Smooth muscle cell (in vitro differentiated cells): Measurements from ENCODE around the gene MRPS35. TPM values are rescaled to one million over a fixed set of nuclear protein-coding genes. Genes with fewer than 3 reads are reported as not detected.
"Not testable (repeated sequence)": the region's sequence is repeated elsewhere in the genome, so short reads cannot be mapped to it uniquely, and the experiment has no call there.

Experiments used
- DNase-seq: peaks from one replicate; lab custom pipeline; 2025; ENCODE audit not compliant: unreplicated experiment; lab: John Stamatoyannopoulos, UW
- H2AFZ ChIP-seq: fragments of 200-600 bp; sonication (generic); 2 replicates; pipeline ENCODE4 v1.6.0; 2016; ENCODE audit warnings: antibody characterized with exemption, low read depth, mild to moderate bottlenecking
- H3F3A ChIP-seq: fragments of 200-600 bp; sonication (generic); 2 replicates; pipeline ENCODE4 v1.6.0; 2017; ENCODE audit warnings: antibody characterized with exemption, low read depth
- H3K27ac ChIP-seq: fragments of 200-600 bp; sonication (generic); 2 replicates; pipeline ENCODE4 v1.5.1; 2016; ENCODE audit warnings: low read depth, mild to moderate bottlenecking
- H3K27me3 ChIP-seq: fragments of 200-600 bp; sonication (generic); 2 replicates; pipeline ENCODE4 v1.6.1; 2016; ENCODE audit warnings: low read depth, mild to moderate bottlenecking
- H3K36me3 ChIP-seq: fragments of 200-600 bp; sonication (generic); 2 replicates; pipeline ENCODE4 v1.5.1; 2016; ENCODE audit warnings: low read depth
- H3K4me1 ChIP-seq: fragments of 200-600 bp; sonication (generic); 2 replicates; pipeline ENCODE4 v1.5.1; 2016; ENCODE audit warnings: low read depth
- H3K4me2 ChIP-seq: fragments of 200-600 bp; sonication (generic); 2 replicates; pipeline ENCODE4 v1.6.0; 2016; ENCODE audit warnings: mild to moderate bottlenecking
- H3K4me3 ChIP-seq: fragments of 200-600 bp; sonication (generic); 2 replicates; pipeline ENCODE4 v1.5.1; 2016; ENCODE audit warnings: mild to moderate bottlenecking
- H3K79me2 ChIP-seq: fragments of 200-600 bp; sonication (generic); 2 replicates; pipeline ENCODE4 v1.6.0; 2016; ENCODE audit warnings: low read depth, mild to moderate bottlenecking
- H3K9ac ChIP-seq: fragments of 200-600 bp; sonication (generic); 2 replicates; pipeline ENCODE4 v1.6.0; 2016; ENCODE audit warnings: low read depth
- H3K9me3 ChIP-seq: fragments of 200-600 bp; sonication (generic); replicated peaks from 2 replicates; pipeline ENCODE4 v1.5.1; 2016; ENCODE audit warnings: low read depth
- H4K20me1 ChIP-seq: fragments of 200-600 bp; sonication (generic); 2 replicates; pipeline ENCODE4 v1.6.0; 2016; ENCODE audit warnings: low read depth
- CTCF ChIP-seq: fragments of 200-600 bp; sonication (generic); IDR thresholded peaks from 2 replicates; pipeline ENCODE4 v1.5.1; 2017; ENCODE audit warnings: borderline replicate concordance, mild to moderate bottlenecking, antibody characterized with exemption; ENCODE audit not compliant: insufficient read depth, poor library complexity, severe bottlenecking
- WGBS: methylation state at CpG from one replicate; pipeline ENCODE4 v1.1.7; 2016; ENCODE audit warnings: low lambda C conversion rate; 5-methylcytosine and 5-hydroxymethylcytosine counted together
- polyA plus RNA-seq: library from polyadenylated mRNA; unstranded; fragments of >200 nt; fragmentation: Nextera tagmentation; extraction: Ambion mirVana; gene quantifications from 2 replicates; pipeline ENCODE4 v1.2.1, GENCODE V29; 2016
- total RNA-seq: library from RNA; depleted of rRNA; stranded (reverse); fragments of >200 nt; gene quantifications from 2 replicates; pipeline ENCODE4 v1.2.3, GENCODE V29; 2014

Gene MRPS35
- total and polyA plus RNA-seq, 2 experiments from 2014 or later = 51.6 to 77.1 TPM

DNA sequence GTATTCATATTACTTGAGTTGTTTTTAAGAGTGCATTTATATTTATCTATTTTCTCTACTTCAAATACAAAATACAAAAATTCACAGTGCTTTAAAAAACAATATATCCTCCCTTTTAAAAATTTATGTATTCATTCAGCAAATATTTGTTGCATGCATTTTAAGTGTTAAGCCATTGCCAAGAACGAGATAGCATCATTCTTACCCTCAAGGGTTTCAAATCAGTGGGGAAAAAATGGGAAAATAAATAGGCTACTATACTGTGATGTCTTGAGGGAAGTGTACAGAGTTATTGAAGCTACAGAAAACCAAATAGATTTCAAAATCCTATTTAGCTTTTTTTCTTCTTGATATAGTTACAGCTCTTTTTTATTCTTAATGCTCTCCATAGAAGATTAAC lies 23.2 kb downstream of the MRPS35 start:
- WGBS = 78% methylated on average over 1 of the region's 1 CpG
- Histone ChIP-seq H3F3A (no peaks in the 10 kb centered on the region), H3K36me3 (peaks cover 13% of the 10 kb centered on the region), H3K9me3 (no peaks in the 10 kb centered on the region), H3K27me3 (no peaks in the 10 kb centered on the region), H3K27ac (no peak overlapping the region), H3K9ac (no peak overlapping the region), H3K4me1 (no peaks in the 10 kb centered on the region), H3K4me2 (no peak overlapping the region), H4K20me1 (peaks cover 3% of the 10 kb centered on the region), H3K4me3 (no peak overlapping the region), H2AFZ (no peak overlapping the region), H3K79me2 (peaks cover 29% of the 10 kb centered on the region)
- TF ChIP-seq CTCF = no peak
- no peak for DNase-seq

GRCh38 chr12:27734321-27734720 lies 23.7 kb downstream of the MRPS35 start:
- not testable (repeated sequence) for H3K27me3 ChIP-seq, H4K20me1 ChIP-seq, H3K4me2 ChIP-seq, H3K27ac ChIP-seq, H3K9ac ChIP-seq, H3K9me3 ChIP-seq, H3K4me1 ChIP-seq, H3F3A ChIP-seq, H3K4me3 ChIP-seq, H2AFZ ChIP-seq, DNase-seq
- 98% methylated on average over 9 of the region's 9 CpGs for WGBS
- peaks cover 13% of the 10 kb centered on the region for H3K36me3 ChIP-seq
- H3K79me2 ChIP-seq = peaks cover 26% of the 10 kb centered on the region

GRCh38 chr12:27743601-27744000 lies 33.0 kb downstream of the MRPS35 start:
- Histone ChIP-seq H3K4me3 (no peak overlapping the region), H3K27ac (no peak overlapping the region), H3K4me1 (no peaks in the 10 kb centered on the region), H3K9me3 (no peaks in the 10 kb centered on the region), H3K9ac (no peak overlapping the region), H3K27me3 (no peaks in the 10 kb centered on the region), H2AFZ (no peak overlapping the region), H3K4me2 (no peak overlapping the region), H3F3A (no peaks in the 10 kb centered on the region), H4K20me1 (no peaks in the 10 kb centered on the region), H3K36me3 (peaks cover 6% of the 10 kb centered on the region), H3K79me2 (no peaks in the 10 kb centered on the region)
- no peak for DNase-seq
- TF ChIP-seq CTCF = no peak
- WGBS = 97% methylated on average over 5 of the region's 5 CpGs

- not testable (repeated sequence) for H3K9me3 ChIP-seq, H3F3A ChIP-seq, H3K27ac ChIP-seq, H3K27me3 ChIP-seq, H3K79me2 ChIP-seq, H3K4me1 ChIP-seq, H2AFZ ChIP-seq, H3K4me2 ChIP-seq, H4K20me1 ChIP-seq, H3K4me3 ChIP-seq, DNase-seq, H3K9ac ChIP-seq, H3K36me3 ChIP-seq
- WGBS = 94% methylated on average over 1 of the region's 1 CpG
Measured at GRCh38 chr12:27745734-27746133, 35.1 kb downstream of the MRPS35 start.
